ENCODE measurements around the gene ASB17. TPM values are rescaled to one million over a fixed set of nuclear protein-coding genes. Genes with fewer than 3 reads are reported as not detected.

Gene ASB17
- total RNA-seq, 1 experiment from 2014 or later = not detected

DNA sequence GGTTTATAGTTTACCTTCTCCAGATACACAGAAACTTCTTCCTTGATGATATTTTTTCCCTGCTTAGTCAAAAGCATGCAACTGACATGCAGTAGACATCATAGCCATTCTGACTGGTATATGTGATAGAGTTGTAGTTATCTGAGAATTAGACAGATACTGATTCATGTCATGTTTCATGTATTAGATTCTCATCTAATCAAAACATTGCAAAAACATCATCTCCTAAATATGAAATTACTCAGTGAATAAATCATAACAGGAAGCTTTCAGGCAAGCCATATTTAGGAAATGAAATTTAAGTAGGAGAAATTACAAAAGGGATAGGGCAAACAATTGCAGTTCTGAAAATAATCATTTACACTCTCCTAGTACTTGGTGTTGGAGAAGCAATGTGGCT, 38.4 kb upstream of the ASB17 start:
- Histone ChIP-seq H4K20me1 (ENCODE audit: control insufficient read depth, insufficient read depth, insufficient read length) (no peaks in the 10 kb centered on the region), H3K4ac (ENCODE audit: low read depth, low read length) (no peak overlapping the region), H3K27ac (ENCODE audit: insufficient read length, low read depth, low read length) (no peak overlapping the region), H2AFZ (ENCODE audit: low read length) (no peak overlapping the region), H3K23me2 (ENCODE audit: insufficient read length, low read depth, low read length, poor library complexity, severe bottlenecking) (no peaks in the 10 kb centered on the region), H4K5ac (ENCODE audit: insufficient read length, low read depth, low read length) (no peak overlapping the region), H3K79me2 (ENCODE audit: insufficient read depth, low read length) (no peaks in the 10 kb centered on the region), H3K4me1 (ENCODE audit: insufficient read depth, low read length) (no peaks in the 10 kb centered on the region), H3K4me2 (ENCODE audit: insufficient read depth, insufficient read length, low read length) (no peak overlapping the region), H3K79me1 (ENCODE audit: insufficient read depth, low read depth, low read length, poor library complexity, severe bottlenecking) (no peaks in the 10 kb centered on the region), H3K18ac (ENCODE audit: insufficient read length, low read depth, low read length) (no peak overlapping the region), H2BK15ac (ENCODE audit: low read depth, low read length) (no peak overlapping the region), H3K56ac (ENCODE audit: insufficient read length, low read depth, low read length) (no peak overlapping the region), H4K91ac (ENCODE audit: insufficient read length, low read depth, low read length) (no peak overlapping the region), H2BK5ac (ENCODE audit: insufficient read length, low read length) (no peak overlapping the region), H3K27me3 (ENCODE audit: insufficient read depth, low read length) (no peaks in the 10 kb centered on the region), H2BK20ac (ENCODE audit: low read depth, low read length, poor library complexity, severe bottlenecking) (no peak overlapping the region), H2AK5ac (ENCODE audit: insufficient read length, low read length) (no peak overlapping the region), H2BK120ac (ENCODE audit: low read depth, low read length, poor library complexity, severe bottlenecking) (no peak overlapping the region), H3K23ac (ENCODE audit: insufficient read length, low read depth, low read length) (no peak overlapping the region), H3K9me3 (ENCODE audit: control insufficient read depth, low read depth, low read length) (no peaks in the 10 kb centered on the region), H3K14ac (ENCODE audit: insufficient read depth, low read length) (no peak overlapping the region), H3K9ac (ENCODE audit: extremely low read depth, insufficient read length, low read length) (no peak overlapping the region), H3T11ph (ENCODE audit: low read length) (no peak overlapping the region), H2BK12ac (ENCODE audit: insufficient read length, low read depth, low read length) (no peak overlapping the region), H4K8ac (replicated peaks; ENCODE audit: insufficient read length, low read depth, low read length) (no peak overlapping the region)
- Mint-ChIP-seq H3K27ac (no peak overlapping the region), H3K4me1 (peaks cover 0 to 4% of the 10 kb centered on the region in 2 experiments; a peak in 1 of 4 replicates), H3K9me3 (no peaks in the 10 kb centered on the region), H3K36me3 (ENCODE audit: insufficient read depth in 1 of 3, low read depth in 3 of 3) (no peaks in the 10 kb centered on the region), H3K27me3 (ENCODE audit: low read depth) (no peaks in the 10 kb centered on the region), H3K4me3 (no peak overlapping the region)
- no peak for DNase-seq
- TF ChIP-seq, protein P1, sequence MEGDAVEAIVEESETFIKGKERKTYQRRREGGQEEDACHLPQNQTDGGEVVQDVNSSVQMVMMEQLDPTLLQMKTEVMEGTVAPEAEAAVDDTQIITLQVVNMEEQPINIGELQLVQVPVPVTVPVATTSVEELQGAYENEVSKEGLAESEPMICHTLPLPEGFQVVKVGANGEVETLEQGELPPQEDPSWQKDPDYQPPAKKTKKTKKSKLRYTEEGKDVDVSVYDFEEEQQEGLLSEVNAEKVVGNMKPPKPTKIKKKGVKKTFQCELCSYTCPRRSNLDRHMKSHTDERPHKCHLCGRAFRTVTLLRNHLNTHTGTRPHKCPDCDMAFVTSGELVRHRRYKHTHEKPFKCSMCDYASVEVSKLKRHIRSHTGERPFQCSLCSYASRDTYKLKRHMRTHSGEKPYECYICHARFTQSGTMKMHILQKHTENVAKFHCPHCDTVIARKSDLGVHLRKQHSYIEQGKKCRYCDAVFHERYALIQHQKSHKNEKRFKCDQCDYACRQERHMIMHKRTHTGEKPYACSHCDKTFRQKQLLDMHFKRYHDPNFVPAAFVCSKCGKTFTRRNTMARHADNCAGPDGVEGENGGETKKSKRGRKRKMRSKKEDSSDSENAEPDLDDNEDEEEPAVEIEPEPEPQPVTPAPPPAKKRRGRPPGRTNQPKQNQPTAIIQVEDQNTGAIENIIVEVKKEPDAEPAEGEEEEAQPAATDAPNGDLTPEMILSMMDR (conservative IDR thresholded peaks at IDR 0.05) = no peak

Measured in H9 (cell line).